GM12864 (cell line): ENCODE measurements around the gene PDZD7.

Experiments
- DNase-seq: peaks from one replicate; pipeline ENCODE4 v3.0.0-alpha.2; 2011; ENCODE audit warnings: low read depth
- H3K4me3 ChIP-seq: 2 replicates; pipeline ENCODE4 v1.5.1; 2011; ENCODE audit warnings: mild to moderate bottlenecking, low read depth, low read length, control low read depth
- CTCF ChIP-seq: IDR thresholded peaks from 2 replicates; pipeline ENCODE4 v1.5.1; 2011; ENCODE audit warnings: low read depth, mild to moderate bottlenecking, moderate library complexity, low read length, control low read depth, inconsistent platforms; ENCODE audit errors: missing control alignments

The PDZD7 gene

GRCh38 chr10:100965820-100966219, 65.1 kb downstream of the PDZD7 start:
- no peak overlapping the region for H3K4me3 ChIP-seq
- no peak for DNase-seq
- no peak for TF ChIP-seq CTCF

GRCh38 chr10:100963826-100964225, 67.1 kb downstream of the PDZD7 start:
- H3K4me3 ChIP-seq: no peak overlapping the region
- DNase-seq: no peak
- TF ChIP-seq CTCF: no peak

- TF ChIP-seq CTCF: no peak
- DNase-seq: no peak
- no peak overlapping the region for H3K4me3 ChIP-seq
Measured at GRCh38 chr10:100962351-100963080, 68.4 kb downstream of the PDZD7 start.

GRCh38 chr10:100960251-100960650, 70.7 kb downstream of the PDZD7 start:
- no peak for TF ChIP-seq CTCF
- H3K4me3 ChIP-seq: no peak overlapping the region
- no peak for DNase-seq
